NCI-H2029 (cell line): ENCODE results near the gene CAPZB.
A peak's percentile ranks its signal among the peaks of the same experiment; 100 is the strongest.

Source experiments
- DNase-seq: peaks from one replicate; lab custom pipeline; 2025; lab: John Stamatoyannopoulos, UW

CAPZB gene

DNA sequence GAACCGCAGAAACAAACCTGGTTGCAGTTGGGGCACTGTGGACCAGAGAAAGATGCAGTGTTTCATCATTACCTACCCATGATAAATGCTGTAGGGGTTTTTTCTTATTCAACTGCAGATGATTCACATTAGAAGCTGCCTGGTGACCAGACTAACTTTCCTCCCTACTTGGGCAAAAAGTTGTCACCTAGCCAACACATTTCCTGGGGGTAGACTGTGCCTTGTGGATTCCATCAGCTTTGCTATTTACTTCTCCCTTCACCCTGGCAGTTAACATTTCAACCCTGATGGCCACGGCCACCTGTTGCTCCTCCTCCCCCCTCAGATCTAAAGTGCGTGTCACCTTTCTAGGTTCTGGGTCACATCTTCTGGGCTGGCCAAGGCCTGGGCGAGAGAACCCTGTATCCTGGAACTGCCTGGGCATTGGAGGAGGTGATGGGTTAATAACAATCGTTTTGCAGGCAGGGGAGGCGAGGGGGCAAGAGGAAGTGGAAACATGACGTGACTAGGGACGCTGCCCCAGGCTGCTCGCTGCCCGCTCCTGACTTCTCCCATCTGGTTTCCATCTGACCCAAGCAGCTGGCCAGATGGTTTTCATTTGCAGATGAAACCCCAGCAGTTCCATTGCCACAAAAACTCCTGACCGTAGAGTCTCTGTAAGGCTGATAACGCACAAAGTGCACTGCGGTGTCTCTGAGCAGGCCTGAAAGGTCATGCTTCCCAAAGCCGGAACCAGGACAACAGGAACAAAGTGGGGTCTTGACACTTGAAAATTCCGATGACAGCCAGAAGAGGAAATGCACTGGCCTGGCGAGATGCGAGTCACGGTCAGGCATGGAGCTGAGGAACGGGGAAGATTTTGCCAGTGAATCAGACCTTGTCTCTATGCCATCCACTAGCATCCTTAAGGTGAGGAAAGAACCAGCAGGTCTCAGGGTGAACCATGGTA, 36.6 kb downstream of the CAPZB start:
- no peak for DNase-seq

DNA sequence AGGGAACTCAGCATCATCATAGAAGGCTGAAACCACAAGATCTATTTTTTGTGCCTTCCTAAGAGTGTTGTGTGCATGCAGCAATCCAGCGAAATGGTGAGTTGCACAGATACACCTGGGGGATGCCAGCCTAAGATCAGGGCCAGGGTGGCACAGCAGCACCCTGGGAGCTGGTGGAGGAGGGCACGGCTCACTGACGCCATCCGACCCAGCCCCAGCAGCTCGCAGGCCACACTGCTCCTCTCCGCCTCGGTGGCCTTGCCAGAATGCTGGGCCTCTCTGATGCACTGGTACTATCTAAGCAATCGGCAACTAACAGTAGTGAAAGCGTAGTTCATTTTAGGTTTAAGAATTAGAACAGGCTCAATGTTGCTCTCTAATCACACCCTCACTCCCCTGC, 37.8 kb downstream of the CAPZB start:
- DNase-seq, result no peak

DNA sequence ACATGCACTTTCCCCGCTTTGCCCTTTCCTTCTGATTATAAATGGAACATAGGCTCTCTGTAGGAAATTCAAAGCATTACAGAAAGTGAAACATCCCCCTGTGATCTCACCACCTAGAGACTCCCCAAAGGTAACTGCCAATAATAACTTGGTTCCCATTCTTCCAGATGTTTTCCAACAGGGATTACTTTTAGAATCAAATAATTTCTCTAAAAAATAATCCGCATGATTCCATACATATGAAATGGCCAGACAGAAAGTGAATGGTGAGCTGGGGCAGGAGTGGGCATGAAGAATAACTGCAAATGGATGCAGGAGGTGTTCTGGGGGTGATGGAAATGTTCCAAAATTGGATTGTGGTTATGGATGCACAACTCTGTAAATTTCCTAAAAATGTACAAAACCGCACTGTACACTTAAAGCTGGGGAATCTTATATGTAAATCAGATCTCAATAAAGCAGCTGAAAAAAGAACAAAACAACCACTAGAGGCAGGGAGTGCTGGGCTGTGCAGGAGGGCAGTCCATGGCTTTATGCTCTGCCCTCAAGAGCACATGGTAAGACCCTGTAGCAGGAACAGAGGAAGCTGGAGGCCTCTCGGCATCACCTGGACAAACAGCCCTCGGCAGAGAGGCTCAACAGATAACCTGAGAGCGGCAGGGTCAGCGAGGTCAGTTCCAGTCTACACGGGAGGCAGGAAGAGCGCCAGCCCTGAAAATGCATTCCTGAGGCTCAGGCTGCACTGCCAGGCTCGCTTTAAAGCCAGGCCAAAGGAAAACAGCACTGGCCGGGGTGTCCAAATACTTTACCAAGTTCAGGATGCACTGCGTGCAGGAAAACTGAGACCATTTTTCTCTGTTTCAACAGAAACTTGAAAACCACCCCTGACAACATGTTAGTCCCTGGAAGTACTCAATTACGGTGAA, 39.7 kb downstream of the CAPZB start:
- DNase-seq, result no peak

DNA sequence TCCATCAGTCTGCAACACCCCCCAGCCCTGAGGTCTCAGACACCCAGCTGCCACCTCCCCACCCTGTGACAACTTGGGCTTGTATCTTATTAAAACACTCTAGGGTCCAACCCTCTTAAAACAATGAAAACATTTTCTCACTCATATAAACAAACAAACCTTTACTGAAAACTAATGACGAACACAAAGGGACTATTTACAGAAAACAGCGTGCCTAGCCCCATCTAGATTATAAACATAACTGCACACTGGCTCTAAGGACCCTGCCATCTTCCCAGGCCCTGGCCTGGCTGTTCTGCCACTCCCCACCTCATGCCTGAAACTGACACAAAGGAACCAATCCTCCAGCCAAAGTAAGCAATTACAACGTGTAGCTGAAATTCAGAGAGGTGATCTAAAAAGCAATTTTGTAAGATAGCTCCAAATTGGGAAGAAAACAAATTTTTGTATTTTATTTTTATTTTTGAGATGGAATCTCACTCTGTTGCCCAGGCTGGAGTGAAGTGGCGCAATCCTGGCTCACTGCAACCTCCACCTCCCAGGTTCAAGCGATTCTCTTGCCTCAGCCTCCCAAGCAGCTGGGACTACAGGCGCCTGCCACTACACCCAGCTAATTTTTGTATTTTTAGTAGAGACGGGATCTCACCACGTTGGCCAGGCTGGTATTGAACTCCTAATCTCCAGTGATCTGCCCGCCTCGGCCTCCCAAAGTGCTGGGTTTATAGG, 40.9 kb downstream of the CAPZB start:
- no peak for DNase-seq

DNA sequence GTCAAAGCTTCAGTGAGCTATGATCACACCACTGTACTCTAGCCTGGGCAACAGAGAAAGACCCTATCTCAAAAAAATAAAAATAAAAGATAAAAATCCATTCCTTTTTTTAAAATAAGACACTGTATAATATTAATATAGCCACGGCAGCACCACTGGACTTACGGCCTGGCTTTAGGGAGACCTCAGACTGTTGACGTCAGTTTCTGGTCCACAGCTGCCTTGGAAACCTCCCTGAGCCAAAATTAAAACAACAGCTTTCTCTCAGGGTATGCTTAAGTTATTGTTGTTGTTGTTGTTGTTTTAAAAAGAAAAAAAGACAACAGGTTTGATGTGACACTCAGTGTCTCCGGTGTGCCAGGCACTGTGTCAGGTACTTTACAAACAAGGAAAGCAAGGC, 42.0 kb downstream of the CAPZB start:
- no peak for DNase-seq

DNA sequence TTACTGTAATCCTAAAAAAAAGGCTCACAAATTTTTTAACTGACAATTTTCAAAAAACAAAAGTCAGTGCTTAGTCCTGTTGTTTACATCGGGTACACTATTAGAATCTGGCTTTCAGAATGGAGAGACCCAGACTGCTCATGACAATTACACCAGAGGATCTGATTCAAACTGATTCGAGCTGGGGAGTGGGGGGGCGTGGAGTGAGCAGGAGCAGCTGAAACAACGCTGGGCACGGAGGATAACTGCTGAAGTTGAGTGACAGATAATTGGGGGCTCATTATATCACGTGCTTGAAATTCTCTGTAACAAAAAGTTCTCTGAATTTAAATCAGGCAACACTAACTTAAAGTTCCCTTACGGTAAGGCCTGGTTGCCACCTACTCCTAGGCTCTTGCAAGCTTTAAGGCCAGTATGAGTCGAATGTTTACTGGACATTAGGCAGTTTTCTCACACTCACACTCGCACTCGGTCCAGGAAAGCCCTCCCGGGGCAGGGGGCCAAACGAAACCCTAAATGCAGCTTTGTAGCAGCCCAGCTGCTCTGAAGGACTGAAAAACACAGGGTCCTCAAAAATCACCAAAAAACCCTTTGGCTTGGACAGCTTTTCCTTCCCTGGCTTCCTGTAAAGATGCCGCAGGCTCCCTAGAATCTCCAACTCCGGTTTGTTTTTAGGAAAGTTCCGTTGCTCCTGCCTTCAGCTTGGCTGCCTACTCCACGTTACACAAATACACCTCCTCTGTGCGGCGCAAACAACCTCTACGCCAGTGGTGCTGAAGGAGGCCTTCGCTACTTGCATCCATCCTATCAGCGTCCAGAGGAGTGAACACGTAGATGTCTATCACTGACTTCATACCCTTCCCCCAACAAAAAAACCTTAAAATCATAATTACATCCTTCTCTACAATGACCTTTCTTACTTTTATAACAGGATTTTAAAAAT, 42.9 kb downstream of the CAPZB start:
- DNase-seq, result no peak

DNA sequence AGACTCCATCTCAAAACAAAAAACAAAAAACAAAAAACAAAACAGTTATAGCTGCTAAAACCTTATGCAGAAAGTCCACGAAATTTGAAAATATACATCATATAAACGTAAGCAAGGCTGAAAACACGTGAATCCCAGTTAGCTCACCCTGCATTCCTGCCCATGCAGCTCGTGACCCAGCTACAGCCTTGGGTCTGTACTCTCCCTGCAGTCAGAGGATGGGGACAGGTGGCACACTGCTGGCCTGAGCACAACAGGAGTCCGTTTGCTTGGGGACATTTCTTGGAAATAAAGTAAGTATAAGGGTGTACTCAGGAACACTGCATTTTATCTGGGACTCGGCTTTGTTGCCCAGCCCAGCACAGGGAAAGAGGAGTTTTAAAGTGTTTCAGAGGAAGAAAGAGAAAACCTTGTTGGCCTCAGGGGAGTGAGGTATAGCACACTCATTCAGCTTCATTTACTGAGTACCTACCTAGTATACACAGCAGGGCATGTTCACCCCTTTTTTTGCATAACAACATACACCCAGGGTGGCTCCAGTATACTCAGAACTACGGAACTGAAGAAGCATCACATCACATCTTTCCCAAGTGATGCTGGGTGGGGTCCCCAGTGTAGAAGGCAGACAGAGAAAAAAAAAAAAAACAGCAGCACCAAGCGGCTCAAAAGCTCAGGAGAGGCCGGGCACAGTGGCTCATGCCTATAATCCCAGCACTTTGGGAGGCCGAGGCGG, 44.1 kb downstream of the CAPZB start:
- DNase-seq, result no peak

DNA sequence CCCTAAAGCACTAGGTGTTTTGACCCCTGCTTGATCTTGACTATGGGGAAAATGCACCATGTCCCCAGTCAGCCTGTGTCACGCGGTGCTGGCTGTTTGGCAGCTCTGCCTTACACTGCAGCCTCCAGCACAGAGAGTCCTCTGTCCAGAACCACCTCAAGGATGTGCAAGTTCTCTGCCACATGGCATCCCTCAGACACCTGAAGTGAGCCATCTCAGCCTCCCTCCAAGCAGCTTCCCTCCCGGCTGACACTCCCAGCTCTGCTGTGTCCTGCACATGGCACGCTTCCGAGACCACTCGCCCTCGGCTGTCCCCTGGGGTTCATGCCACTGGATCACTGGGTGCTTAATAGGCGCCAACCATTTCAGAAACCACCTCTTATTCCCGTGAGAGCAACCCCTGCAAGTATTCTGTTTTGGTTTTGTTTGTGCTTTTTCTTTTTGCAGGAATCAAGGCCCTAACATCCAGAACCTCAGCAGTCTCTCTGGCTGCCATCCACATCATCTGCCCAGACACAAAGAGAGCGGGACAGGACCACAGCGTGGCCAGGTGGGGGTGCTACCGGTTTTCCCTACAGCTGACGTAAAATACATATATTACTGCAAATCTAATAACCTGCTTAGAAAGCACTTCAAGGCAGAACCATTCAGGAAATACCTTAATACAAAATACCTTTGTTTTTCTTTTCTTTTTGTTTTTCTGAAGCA, 45.7 kb downstream of the CAPZB start:
- no peak for DNase-seq

DNA sequence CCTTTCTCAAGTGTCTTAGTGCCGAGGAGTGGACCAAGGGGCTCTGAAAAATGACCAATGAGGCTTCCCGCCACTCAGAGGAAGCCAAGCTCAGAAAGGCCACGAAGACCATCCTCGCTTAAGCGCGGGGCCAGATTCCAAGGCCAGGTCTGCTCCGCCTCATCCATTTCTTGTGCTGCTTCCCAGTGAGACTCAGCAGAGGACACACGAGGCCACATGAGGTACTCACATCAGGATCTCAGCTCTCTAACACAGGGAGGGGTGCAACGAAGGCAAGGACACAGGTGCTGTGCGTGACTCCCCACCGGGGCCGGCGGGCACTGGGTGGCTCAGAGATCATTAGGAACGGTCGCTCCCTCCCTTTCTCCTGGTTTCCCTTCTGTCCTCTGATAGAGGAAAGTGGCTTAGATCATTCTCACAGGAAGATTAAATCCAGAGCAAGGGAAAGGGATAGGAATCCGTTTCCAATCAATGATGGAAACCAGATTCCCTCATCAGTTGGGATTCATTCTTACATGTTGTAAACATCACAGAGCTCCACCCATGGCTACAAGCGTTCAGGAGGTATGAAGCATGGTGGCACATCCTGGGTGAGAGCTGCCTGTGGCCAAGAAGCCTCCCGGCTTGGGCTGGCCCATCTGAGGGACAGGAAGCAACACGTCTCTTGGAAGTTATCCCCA, 46.7 kb downstream of the CAPZB start:
- no peak for DNase-seq

DNA sequence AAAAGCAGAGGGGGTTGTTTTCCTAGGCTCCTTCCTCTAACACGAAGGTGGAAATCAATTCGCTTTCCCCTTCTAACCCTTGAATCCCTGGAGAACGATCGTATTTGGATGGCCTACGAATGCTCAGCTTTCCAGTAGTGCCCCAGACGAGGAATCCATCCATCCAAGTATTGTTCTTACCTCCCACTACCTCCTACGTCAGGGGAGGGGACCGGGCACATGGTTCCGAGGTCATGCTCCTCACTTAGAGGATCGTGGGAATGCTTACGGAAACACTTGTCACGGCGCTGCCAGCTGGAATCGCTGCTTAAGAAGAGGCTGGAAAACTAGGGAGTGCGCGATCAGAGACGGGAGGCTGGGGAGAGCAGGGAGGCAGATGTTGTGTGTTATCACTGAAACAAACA, 47.4 kb downstream of the CAPZB start:
- no peak for DNase-seq

DNA sequence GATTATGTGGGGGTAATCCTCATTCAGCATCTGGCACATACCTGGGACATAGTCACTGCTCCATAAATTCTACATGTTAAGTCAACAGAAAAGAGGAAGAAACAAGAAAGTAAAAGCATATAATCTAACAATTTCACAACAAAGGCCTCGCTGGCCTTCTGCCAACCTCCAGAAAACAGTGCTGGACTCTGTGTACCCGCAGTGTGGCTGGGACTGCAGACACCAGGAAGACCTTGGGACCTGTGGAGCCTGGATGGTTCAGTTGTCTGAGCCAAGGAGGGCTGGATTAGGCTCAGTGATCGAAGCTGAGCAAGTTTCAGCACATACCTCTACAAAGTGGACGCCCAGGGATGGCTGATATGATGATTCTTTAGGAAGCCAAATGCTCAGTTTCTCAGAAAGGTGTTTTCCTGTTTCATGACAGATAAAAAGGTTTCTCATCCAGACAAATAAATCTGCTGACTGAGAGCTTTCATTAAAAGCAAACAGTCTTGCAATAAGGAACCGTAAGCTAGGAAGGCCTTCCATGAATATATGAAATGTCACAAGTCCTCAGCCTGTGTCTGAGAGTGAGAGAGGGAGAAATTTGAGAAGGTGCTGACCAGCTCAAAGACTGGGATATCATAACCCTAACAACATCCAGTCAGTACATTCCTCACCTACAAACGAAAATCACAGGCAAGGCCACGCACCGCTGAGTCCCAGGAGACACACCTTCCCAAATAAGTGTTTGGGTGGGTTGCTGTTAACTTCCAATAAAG, 48.4 kb downstream of the CAPZB start:
- no peak for DNase-seq

DNA sequence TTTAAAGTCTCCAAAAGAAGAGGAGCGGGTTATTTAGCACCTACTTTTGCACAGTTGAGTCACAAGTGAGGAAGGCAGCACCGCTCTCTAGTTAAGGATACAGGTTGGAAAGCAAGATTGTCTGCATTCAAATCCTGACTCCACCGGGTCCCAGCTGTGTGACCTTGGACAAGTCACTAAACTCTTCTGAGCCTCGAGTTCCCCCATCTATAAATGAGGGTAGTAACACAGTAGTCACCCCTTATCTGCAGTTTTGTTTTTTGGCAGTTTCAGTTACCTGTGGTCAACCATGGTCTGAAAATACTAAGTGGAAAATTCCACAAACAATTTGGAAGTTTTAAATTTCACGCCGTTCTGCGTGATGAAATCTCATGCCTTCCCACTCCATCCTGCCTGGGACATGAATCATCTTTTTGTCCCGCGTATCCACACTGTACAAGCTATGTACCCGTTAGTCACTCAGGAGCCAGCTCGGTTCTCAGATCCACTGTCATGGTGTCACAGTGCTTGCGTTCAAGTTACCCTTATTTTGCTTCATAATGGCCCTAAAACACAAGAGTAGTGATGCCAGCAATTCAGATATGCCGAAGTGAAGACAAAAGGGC, 49.4 kb downstream of the CAPZB start:
- no peak for DNase-seq

DNA sequence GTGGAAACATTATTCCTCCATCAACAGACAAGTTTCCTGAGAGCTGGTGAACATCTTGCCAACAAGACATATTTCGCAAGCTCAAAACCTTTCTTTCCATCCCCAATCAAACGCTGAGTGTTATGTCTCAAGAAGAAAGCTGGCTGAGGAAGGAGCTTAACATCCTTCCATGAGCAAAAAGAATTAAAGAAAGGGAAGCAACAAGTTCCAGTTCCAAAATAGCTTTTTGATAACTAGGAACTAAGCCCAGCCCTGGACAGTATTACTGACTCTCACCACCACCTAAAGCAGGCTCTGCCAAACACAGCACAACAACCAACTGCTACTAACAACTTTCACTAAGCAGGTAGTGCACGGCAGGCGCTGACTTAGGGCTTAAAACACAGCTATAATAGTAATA, 50.2 kb downstream of the CAPZB start:
- no peak for DNase-seq

DNA sequence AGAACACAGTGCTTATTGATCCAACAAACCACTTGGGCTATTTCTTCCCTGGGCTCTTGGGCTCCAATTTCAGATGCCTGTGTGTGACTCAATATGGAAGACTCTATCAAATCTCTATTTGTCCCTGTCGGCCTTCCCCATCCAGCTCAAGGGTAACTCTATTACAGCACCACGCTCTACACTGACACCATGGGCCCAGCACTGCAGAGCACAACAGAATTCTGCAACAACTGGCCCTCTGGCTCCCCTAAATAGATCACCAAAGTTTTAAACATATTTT, 51.7 kb downstream of the CAPZB start:
- DNase-seq, result no peak

DNA sequence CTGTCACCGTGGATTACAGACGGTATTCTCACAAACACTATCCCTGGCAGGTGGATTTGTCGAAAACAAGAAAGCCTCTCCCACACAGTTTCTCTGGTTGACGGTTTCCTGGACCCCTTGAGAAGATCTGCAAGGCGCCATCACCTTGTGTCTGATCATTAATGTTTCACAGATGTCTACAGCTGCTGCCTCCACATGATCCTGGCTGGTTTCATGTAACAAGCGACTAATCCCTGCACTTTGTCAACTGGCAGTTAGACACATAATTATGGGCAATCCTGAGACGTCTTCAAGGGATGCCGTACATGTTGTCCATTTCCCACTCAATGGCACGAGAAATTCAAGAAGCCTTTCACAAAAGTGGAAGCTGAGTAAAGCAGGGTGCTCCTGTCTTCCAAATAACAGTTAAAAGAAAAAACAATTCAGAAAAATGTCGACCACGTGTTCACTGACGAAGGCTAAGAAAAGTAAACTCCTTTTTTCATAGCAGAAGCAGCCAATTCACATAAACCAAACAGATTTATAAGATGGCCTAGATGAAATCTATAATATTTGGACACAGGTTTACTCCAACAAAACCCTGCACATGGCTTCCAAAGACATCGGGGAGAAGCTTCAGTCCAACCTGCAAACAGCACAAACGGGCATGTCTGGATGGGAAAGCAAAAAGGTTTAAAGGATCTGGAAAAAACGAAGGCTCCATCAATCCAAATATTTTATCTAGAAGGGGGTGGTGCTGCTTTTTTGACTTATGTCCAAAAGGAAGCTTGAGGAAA, 52.2 kb downstream of the CAPZB start:
- DNase-seq, result no peak

DNA sequence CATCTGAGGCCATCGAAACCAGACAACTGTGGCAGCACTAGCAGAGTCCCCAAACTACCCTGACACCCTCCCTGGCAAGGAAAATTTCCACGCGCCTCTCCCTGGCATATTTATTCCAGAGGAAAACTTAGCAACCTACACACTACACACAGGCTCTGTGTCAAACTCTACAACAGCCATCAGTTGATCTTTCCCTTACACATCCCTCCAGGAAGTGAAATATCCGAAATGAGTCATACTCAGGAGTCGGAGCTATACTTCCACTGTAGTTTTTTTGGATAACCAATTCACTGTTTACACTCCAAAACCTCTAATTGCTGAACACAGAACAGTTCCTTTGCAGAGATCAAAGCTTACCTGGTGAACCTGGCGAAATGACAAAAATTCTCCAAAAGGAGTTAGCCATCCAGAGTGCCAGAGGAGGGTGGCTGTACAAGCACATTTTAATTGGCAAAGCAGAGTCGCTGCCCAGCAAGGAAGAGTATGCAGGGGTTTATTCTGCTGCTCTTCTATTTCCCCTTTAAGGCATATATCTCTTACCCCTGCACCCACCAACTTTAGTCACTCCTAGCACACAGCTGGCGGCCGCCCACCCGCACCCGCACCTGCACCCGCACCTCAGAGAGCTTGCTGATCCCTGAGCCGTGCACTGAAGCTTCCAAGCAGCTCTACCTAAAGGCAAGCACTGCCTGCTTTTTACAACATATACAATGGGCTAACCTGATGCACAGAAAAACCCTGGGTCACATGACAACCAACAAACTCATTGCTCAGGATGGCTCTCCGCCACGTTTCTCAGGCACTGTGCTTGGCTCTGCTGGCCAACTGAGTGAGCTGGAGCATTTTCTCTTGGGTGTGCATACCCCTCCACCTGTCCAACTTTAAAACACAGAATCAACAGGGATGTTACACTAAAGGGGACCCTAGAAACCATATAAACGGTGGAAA, 54.9 kb downstream of the CAPZB start:
- DNase-seq, result peak; percentile 59
